DND-41 (cell line): Measurements from ENCODE around the gene ARHGAP26.

Experiments used
- ATAC-seq: fragments of 200-7000 bp; cut with Tn5 transposase; 3 replicates; pipeline ENCODE4 v1.9.1; 2021; ENCODE audit warnings: low read depth; ENCODE audit not compliant: insufficient read depth
- DNase-seq: peaks from one replicate; pipeline ENCODE4 v3.0.0-alpha.2; 2020
- H2AFZ ChIP-seq: 2 replicates; pipeline ENCODE4 v1.6.0; 2012; ENCODE audit warnings: low read depth, low read length
- H3K27ac ChIP-seq: 2 replicates; pipeline ENCODE4 v1.5.1; 2012; ENCODE audit warnings: low read length, inconsistent platforms
- H3K27me3 ChIP-seq: fragments of 200-600 bp; sonication (generic); 2 replicates; pipeline ENCODE4 v1.6.0; 2012; ENCODE audit warnings: low read length, mild to moderate bottlenecking, inconsistent platforms; ENCODE audit not compliant: insufficient read depth, poor library complexity
- H3K36me3 ChIP-seq: 2 replicates; pipeline ENCODE4 v1.5.1; 2012; ENCODE audit warnings: low read length, inconsistent platforms; ENCODE audit not compliant: insufficient read depth
- H3K4me1 ChIP-seq: 2 replicates; pipeline ENCODE4 v1.5.1; 2012; ENCODE audit warnings: mild to moderate bottlenecking, low read length; ENCODE audit not compliant: insufficient read depth
- H3K4me2 ChIP-seq: 2 replicates; pipeline ENCODE4 v1.6.0; 2012; ENCODE audit warnings: mild to moderate bottlenecking, moderate library complexity, low read length, inconsistent platforms; ENCODE audit not compliant: insufficient read depth
- H3K4me3 ChIP-seq, 2 experiments: fragments of 200-600 bp in 1 of 2; shearing (Covaris generic) in 1 of 2; 2 replicates each; pipeline ENCODE4 v1.5.1; 2012 to 2016; ENCODE audit warnings: inconsistent platforms in 2 of 2, low read length in 2 of 2, mild to moderate bottlenecking in 2 of 2, low read depth in 1 of 2, moderate library complexity in 1 of 2
- H3K79me2 ChIP-seq: 2 replicates; pipeline ENCODE4 v1.6.0; 2012; ENCODE audit warnings: low read length, inconsistent platforms; ENCODE audit not compliant: insufficient read depth
- H3K9ac ChIP-seq: 2 replicates; pipeline ENCODE4 v1.6.0; 2012; ENCODE audit warnings: low read depth, mild to moderate bottlenecking, inconsistent platforms, low read length, moderate library complexity
- H3K9me3 ChIP-seq: 2 replicates; pipeline ENCODE4 v1.5.1; 2012; ENCODE audit warnings: low read length, moderate library complexity, mild to moderate bottlenecking, inconsistent platforms; ENCODE audit not compliant: insufficient read depth, severe bottlenecking
- H4K20me1 ChIP-seq: 2 replicates; pipeline ENCODE4 v1.6.0; 2012; ENCODE audit warnings: low read length; ENCODE audit not compliant: insufficient read depth
- CTCF ChIP-seq: IDR thresholded peaks from 2 replicates; pipeline ENCODE4 v1.5.1; 2012; ENCODE audit warnings: borderline replicate concordance, low read length, moderate library complexity, mild to moderate bottlenecking; ENCODE audit not compliant: poor library complexity, severe bottlenecking; ENCODE audit errors: extremely low read depth
- EZH2 ChIP-seq: IDR thresholded peaks from 3 replicates; pipeline ENCODE4 v1.6.1; 2012; ENCODE audit warnings: borderline replicate concordance, low read depth, mild to moderate bottlenecking, moderate library complexity, low read length, inconsistent platforms; ENCODE audit not compliant: severe bottlenecking

Gene ARHGAP26

GRCh38 chr5:143170104-143170503 lies 399.9 kb downstream of the ARHGAP26 start:
- Histone ChIP-seq H3K9me3 (no peaks in the 10 kb centered on the region), H4K20me1 (no peaks in the 10 kb centered on the region), H3K4me1 (no peaks in the 10 kb centered on the region), H3K4me3 (no peak overlapping the region), H3K9ac (no peak overlapping the region), H3K27me3 (no peaks in the 10 kb centered on the region), H3K27ac (no peak overlapping the region), H2AFZ (no peak overlapping the region), H3K4me2 (no peak overlapping the region), H3K36me3 (no peaks in the 10 kb centered on the region), H3K79me2 (no peaks in the 10 kb centered on the region)
- TF ChIP-seq CTCF (no peak), EZH2 (no peak)
- DNase-seq (no peak), ATAC-seq (no peak)

- no peak overlapping the region for H2AFZ ChIP-seq
- no peak overlapping the region for H3K9ac ChIP-seq
- H3K4me2 ChIP-seq = no peak overlapping the region
- no peak for DNase-seq
- no peaks in the 10 kb centered on the region for H3K27me3 ChIP-seq
- no peaks in the 10 kb centered on the region for H3K4me1 ChIP-seq
- no peak overlapping the region for H3K4me3 ChIP-seq
- no peak overlapping the region for H3K27ac ChIP-seq
- no peaks in the 10 kb centered on the region for H3K79me2 ChIP-seq
- no peak for ATAC-seq
- H3K9me3 ChIP-seq = no peaks in the 10 kb centered on the region
- no peaks in the 10 kb centered on the region for H4K20me1 ChIP-seq
- H3K36me3 ChIP-seq = no peaks in the 10 kb centered on the region
- TF ChIP-seq EZH2 (no peak), CTCF (no peak)
These were observed 400.8 kb downstream of the ARHGAP26 start for GRCh38 chr5:143170977-143171376.

- Histone ChIP-seq H3K79me2 (no peaks in the 10 kb centered on the region), H3K27me3 (no peaks in the 10 kb centered on the region), H3K9me3 (no peaks in the 10 kb centered on the region), H4K20me1 (no peaks in the 10 kb centered on the region), H3K4me3 (no peak overlapping the region), H3K27ac (no peak overlapping the region), H2AFZ (no peak overlapping the region), H3K4me2 (no peak overlapping the region), H3K9ac (no peak overlapping the region), H3K4me1 (no peaks in the 10 kb centered on the region), H3K36me3 (no peaks in the 10 kb centered on the region)
- no peak for TF ChIP-seq CTCF
- TF ChIP-seq EZH2 = no peak
- ATAC-seq (no peak), DNase-seq (no peak)
These were observed 402.6 kb downstream of the ARHGAP26 start for GRCh38 chr5:143172739-143173138.

- DNase-seq (no peak), ATAC-seq (no peak)
- TF ChIP-seq EZH2 (no peak), CTCF (no peak)
- H3K4me2 ChIP-seq = no peak overlapping the region
- H3K4me1 ChIP-seq = no peaks in the 10 kb centered on the region
- no peaks in the 10 kb centered on the region for H3K79me2 ChIP-seq
- no peak overlapping the region for H3K9ac ChIP-seq
- H4K20me1 ChIP-seq = no peaks in the 10 kb centered on the region
- H3K9me3 ChIP-seq = no peaks in the 10 kb centered on the region
- H3K36me3 ChIP-seq = no peaks in the 10 kb centered on the region
- no peak overlapping the region for H3K27ac ChIP-seq
- no peaks in the 10 kb centered on the region for H3K27me3 ChIP-seq
- no peak overlapping the region for H3K4me3 ChIP-seq
- no peak overlapping the region for H2AFZ ChIP-seq
These were observed 403.1 kb downstream of the ARHGAP26 start for GRCh38 chr5:143173139-143173889.
